22Rv1 (cell line): Measurements from ENCODE around the gene SHOC1.

Experiments used
- CTCF ChIP-seq: fragments of 450-650 bp; IDR thresholded peaks from 2 replicates; pipeline ENCODE4 v1.5.1; 2017; ENCODE audit warnings: mild to moderate bottlenecking
- ZFX ChIP-seq: fragments of 450-650 bp; IDR thresholded peaks from 2 replicates; pipeline ENCODE4 v1.6.1; 2017; ENCODE audit warnings: antibody characterized with exemption, borderline replicate concordance

GRCh38 chr9:111843971-111844370 is 49.2 kb upstream of the SHOC1 start:
- TF ChIP-seq CTCF: no peak
- no peak for TF ChIP-seq ZFX
